DMS53 treated with DMSO at 0.1 percent for 48 hours (cell line): Measurements from ENCODE around the gene AGAP2.
A peak's percentile ranks its signal among the peaks of the same experiment; 100 is the strongest.

Source experiments
- DNase-seq: peaks from one replicate; lab custom pipeline; 2025; ENCODE audit not compliant: unreplicated experiment; lab: John Stamatoyannopoulos, UW

The AGAP2 gene

GRCh38 chr12:57754411-57755193 is 16.1 kb upstream of the AGAP2 start, which contains the start of gene MARCHF9:
MARCHF9 (plus strand) TSS chr12:57755103; CDS start chr12:57755529, 426 bp downstream.
- peak; percentile 84 for DNase-seq

- no peak for DNase-seq
Observed at GRCh38 chr12:57753756-57754337, 15.3 kb upstream of the AGAP2 start.

GRCh38 chr12:57752668-57753000 is 14.1 kb upstream of the AGAP2 start:
- no peak for DNase-seq

- peak; percentile 99 for DNase-seq
Observed at GRCh38 chr12:57751788-57752667, 13.5 kb upstream of the AGAP2 start, which contains the start of gene CDK4. CDK4 (minus strand) TSS chr12:57752310; CDS start chr12:57751717, 593 bp downstream.

GRCh38 chr12:57751432-57751787 is 12.9 kb upstream of the AGAP2 start:
- no peak for DNase-seq

- DNase-seq: no peak
Observed at GRCh38 chr12:57750561-57751431, 12.3 kb upstream of the AGAP2 start.

GRCh38 chr12:57749061-57749460 is 10.5 kb upstream of the AGAP2 start:
- DNase-seq: no peak

GRCh38 chr12:57746025-57746424 is 7.5 kb upstream of the AGAP2 start:
- DNase-seq: no peak

- no peak for DNase-seq
Observed at GRCh38 chr12:57745485-57745881, 6.9 kb upstream of the AGAP2 start.

GRCh38 chr12:57744777-57745484 is 6.4 kb upstream of the AGAP2 start, which contains the start of gene TSPAN31:
TSPAN31 (plus strand) TSS chr12:57745039; CDS start chr12:57745155, 116 bp downstream.
- peak; percentile 99 for DNase-seq

- peak; percentile 69 for DNase-seq
Observed at GRCh38 chr12:57744194-57744776, 5.7 kb upstream of the AGAP2 start.

- no peak for DNase-seq
Observed at GRCh38 chr12:57743769-57744168, 5.2 kb upstream of the AGAP2 start.

GRCh38 chr12:57741844-57742738 is 3.5 kb upstream of the AGAP2 start:
- no peak for DNase-seq

- DNase-seq: no peak
Observed at GRCh38 chr12:57741413-57741789, 2.9 kb upstream of the AGAP2 start.

GRCh38 chr12:57740656-57741412 is 2.3 kb upstream of the AGAP2 start:
- no peak for DNase-seq

- DNase-seq: no peak
Observed at GRCh38 chr12:57739914-57740538, 1.5 kb upstream of the AGAP2 start.

GRCh38 chr12:57739387-57739786 is 845 bp upstream of the AGAP2 start:
- no peak for DNase-seq
